OCI-LY3 (cell line): ENCODE measurements around the gene NKAIN2.

Experiments
- H2AFZ ChIP-seq: fragments of 200-600, 300-600 bp; shearing (Covaris generic); 2 replicates; pipeline ENCODE4 v1.6.0; 2014; ENCODE audit warnings: antibody characterized with exemption, low read depth, low read length
- H3K27ac ChIP-seq: fragments of 200-600, 300-600 bp; sonication (generic); 2 replicates; pipeline ENCODE4 v1.5.1; 2014; ENCODE audit warnings: mild to moderate bottlenecking, low read length, moderate library complexity, mixed read lengths
- H3K27me3 ChIP-seq: fragments of 200-600, 300-600 bp; sonication (generic); 2 replicates; pipeline ENCODE4 v1.6.1; 2014; ENCODE audit warnings: low read depth, low read length, mixed read lengths
- H3K36me3 ChIP-seq: fragments of 200-600, 300-600 bp; sonication (generic); replicated peaks from 2 replicates; pipeline ENCODE3; 2014; ENCODE audit warnings: low read depth, low read length, mixed read lengths
- H3K4me1 ChIP-seq: fragments of 300-600, 200-600 bp; sonication (generic); 2 replicates; pipeline ENCODE4 v1.6.1; 2014; ENCODE audit warnings: low read length, mixed read lengths
- H3K4me2 ChIP-seq: fragments of 200-600, 300-600 bp; sonication (generic); 2 replicates; pipeline ENCODE4 v1.6.1; 2014; ENCODE audit warnings: low read length, mixed read lengths
- H3K4me3 ChIP-seq: fragments of 300-600, 200-600 bp; sonication (generic); 2 replicates; pipeline ENCODE4 v1.5.1; 2014; ENCODE audit warnings: antibody characterized with exemption, mild to moderate bottlenecking, low read length, moderate library complexity
- H3K79me2 ChIP-seq: fragments of 300-600, 200-600 bp; shearing (Covaris generic); 2 replicates; pipeline ENCODE4 v1.6.1; 2014; ENCODE audit warnings: mild to moderate bottlenecking, low read length, mixed read lengths
- H3K9ac ChIP-seq: fragments of 300-600, 200-600 bp; shearing (Covaris generic); 2 replicates; pipeline ENCODE4 v1.6.0; 2014; ENCODE audit warnings: mild to moderate bottlenecking, low read length, moderate library complexity
- H3K9me3 ChIP-seq: fragments of 200-600, 300-600 bp; shearing (Covaris generic); 2 replicates; pipeline ENCODE4 v1.6.1; 2014; ENCODE audit warnings: low read length, mixed read lengths; ENCODE audit not compliant: insufficient read depth
- H4K20me1 ChIP-seq: fragments of 200-600, 300-600 bp; sonication (generic); 2 replicates; pipeline ENCODE4 v1.6.1; 2016; ENCODE audit warnings: low read length, mixed read lengths; ENCODE audit not compliant: insufficient read depth
- CTCF ChIP-seq: fragments of 200-600, 300-600 bp; sonication (generic); IDR thresholded peaks from 2 replicates; pipeline ENCODE4 v1.5.1; 2014; ENCODE audit warnings: antibody characterized with exemption, low read length, low read depth
- EZH2phosphoT487 ChIP-seq: fragments of 200-600 bp; shearing (Covaris generic); IDR thresholded peaks from 2 replicates; pipeline ENCODE4 v1.6.1; 2018; ENCODE audit warnings: antibody characterized with exemption, mixed run types, low read depth

NKAIN2 gene

GRCh38 chr6:123804787-123805540 is 1.3 kb downstream of the NKAIN2 start:
- Histone ChIP-seq H3K9me3 (no peaks in the 10 kb centered on the region), H3K79me2 (no peaks in the 10 kb centered on the region), H2AFZ (no peak overlapping the region), H3K27me3 (no peaks in the 10 kb centered on the region), H3K9ac (no peak overlapping the region), H3K4me3 (no peak overlapping the region), H3K4me1 (peaks cover 15% of the 10 kb centered on the region), H4K20me1 (no peaks in the 10 kb centered on the region), H3K4me2 (no peak overlapping the region), H3K27ac (no peak overlapping the region), H3K36me3 (no peaks in the 10 kb centered on the region)
- TF ChIP-seq CTCF (no peak), EZH2phosphoT487 (no peak)

GRCh38 chr6:123805921-123806320 is 2.3 kb downstream of the NKAIN2 start:
- Histone ChIP-seq H3K4me3 (no peak overlapping the region), H3K4me1 (peaks cover 15% of the 10 kb centered on the region), H4K20me1 (no peaks in the 10 kb centered on the region), H3K79me2 (no peaks in the 10 kb centered on the region), H3K4me2 (no peak overlapping the region), H3K36me3 (no peaks in the 10 kb centered on the region), H3K27ac (no peak overlapping the region), H2AFZ (no peak overlapping the region), H3K27me3 (no peaks in the 10 kb centered on the region), H3K9me3 (no peaks in the 10 kb centered on the region), H3K9ac (no peak overlapping the region)
- no peak for TF ChIP-seq CTCF

- no peaks in the 10 kb centered on the region for H3K36me3 ChIP-seq
- H4K20me1 ChIP-seq = no peaks in the 10 kb centered on the region
- no peak overlapping the region for H2AFZ ChIP-seq
- no peak overlapping the region for H3K9ac ChIP-seq
- H3K4me3 ChIP-seq = no peak overlapping the region
- no peaks in the 10 kb centered on the region for H3K9me3 ChIP-seq
- no peak overlapping the region for H3K4me2 ChIP-seq
- TF ChIP-seq EZH2phosphoT487 (no peak), CTCF (no peak)
- H3K27ac ChIP-seq = no peak overlapping the region
- no peaks in the 10 kb centered on the region for H3K79me2 ChIP-seq
- no peaks in the 10 kb centered on the region for H3K27me3 ChIP-seq
- H3K4me1 ChIP-seq = peaks cover 15% of the 10 kb centered on the region
These were observed 2.9 kb downstream of the NKAIN2 start for GRCh38 chr6:123806561-123806960.

GRCh38 chr6:123808556-123808955 is 4.9 kb downstream of the NKAIN2 start:
- no peak overlapping the region for H3K27ac ChIP-seq
- H3K9ac ChIP-seq = no peak overlapping the region
- no peaks in the 10 kb centered on the region for H3K36me3 ChIP-seq
- H3K9me3 ChIP-seq = no peaks in the 10 kb centered on the region
- H4K20me1 ChIP-seq = no peaks in the 10 kb centered on the region
- no peak for TF ChIP-seq EZH2phosphoT487
- no peak for TF ChIP-seq CTCF
- H2AFZ ChIP-seq = no peak overlapping the region
- H3K4me3 ChIP-seq = no peak overlapping the region
- H3K4me2 ChIP-seq = no peak overlapping the region
- peaks cover 7% of the 10 kb centered on the region for H3K4me1 ChIP-seq
- no peaks in the 10 kb centered on the region for H3K27me3 ChIP-seq
- no peaks in the 10 kb centered on the region for H3K79me2 ChIP-seq
